ENCODE data around the gene TMPRSS3. TPM values are rescaled to one million over a fixed set of nuclear protein-coding genes. Genes with fewer than 3 reads are reported as not detected.

The TMPRSS3 gene
- total and polyA plus RNA-seq, 2 of the 13 experiments (the other 11 are each of a cell fraction or from before 2014, with no cell fraction given), result 2.8 to 16.9 TPM

- TF ChIP-seq FOXA3 (CRISPR knock-in tag; IDR thresholded peaks at IDR 0.05) (no peak), ZFP36L1 (CRISPR knock-in tag; IDR thresholded peaks at IDR 0.05) (no peak), ZNF749 (CRISPR knock-in tag; IDR thresholded peaks at IDR 0.05; ENCODE audit: borderline replicate concordance) (no peak), NFE2L2 (IDR thresholded peaks at IDR 0.05; ENCODE audit: low read length) (no peak), HMGXB4 (CRISPR knock-in tag; IDR thresholded peaks at IDR 0.05; ENCODE audit: borderline replicate concordance in 1 of 2, low read depth in 1 of 2) (no peak), FOXO4 (CRISPR knock-in tag; conservative IDR thresholded peaks at IDR 0.05) (no peak)
- Histone ChIP-seq H3K4me1 (ENCODE audit: insufficient read depth, low read length) (peaks cover 19% of the 10 kb centered on the region), H2AFZ (ENCODE audit: low read length) (no peak overlapping the region), H3K36me3 (replicated peaks in 1 of 2; ENCODE audit: control insufficient read depth in 1 of 2, insufficient read depth in 2 of 2, low read length in 2 of 2) (no peaks in the 10 kb centered on the region), H4K20me1 (ENCODE audit: insufficient read depth, low read length) (no peaks in the 10 kb centered on the region), H3K4me3 (replicated peaks in 1 of 3; ENCODE audit: insufficient read depth in 1 of 3, low read depth in 2 of 3, low read length in 3 of 3) (no peak overlapping the region), H3K9ac (ENCODE audit: insufficient read depth, low read depth, low read length) (no peak overlapping the region), H3K27ac (ENCODE audit: extremely low read length, insufficient read depth, low read length) (no peak overlapping the region), H3K4me2 (ENCODE audit: low read depth, low read length) (peak overlapping the region; percentile 15; the same call in 1 of the 2 replicates), H3K27me3 (ENCODE audit: control insufficient read depth in 1 of 2, insufficient read depth in 2 of 2, low read length in 2 of 2) (peaks cover 1 to 9% of the 10 kb centered on the region in 2 experiments; a peak in 4 of 5 replicates), H3K79me2 (ENCODE audit: insufficient read depth, low read length) (no peaks in the 10 kb centered on the region), H3K9me3 (ENCODE audit: low read length) (no peaks in the 10 kb centered on the region)
- 0 out of 3 replicates have a peak, but pooled peaks have one; percentile 16 for ATAC-seq
- BruUV-seq (replicated peaks), result no TSS peak
- intact Hi-C loops (cut with micrococcal nuclease; ENCODE audit: unreplicated experiment) (no loop called here), in situ Hi-C loops (cut with HindIII; ENCODE audit: extremely low pct_ligation_motif_present, low pct_unique_long_range_greater_than_20kb) (no loop called here)
- POLR2A ChIA-PET, result no interaction called here
- CTCF ChIA-PET (ENCODE audit: low intra/inter-chr PET ratio, low total read pairs), result no interaction called here
- no peak for DNase-seq (ENCODE audit: low spot score)
- 40% methylated on average over 12 of the region's 21 CpGs for WGBS (ENCODE audit: low lambda C conversion rate)
- FAIRE-seq, result no peak
These were observed 16.2 kb upstream of the TMPRSS3 start for GRCh38 chr21:42411891-42412635.

Data from HepG2 (cell line).